Activated effector memory CD4-positive, alpha-beta T cell treated with Interleukin-2 at 50 U/mL for 16 hours (primary cell): ENCODE data around the gene SLC29A4.

ENCODE experiments used
- DNase-seq: peaks from one replicate; pipeline ENCODE4 v3.0.0-alpha.2; 2020

Gene SLC29A4

DNA sequence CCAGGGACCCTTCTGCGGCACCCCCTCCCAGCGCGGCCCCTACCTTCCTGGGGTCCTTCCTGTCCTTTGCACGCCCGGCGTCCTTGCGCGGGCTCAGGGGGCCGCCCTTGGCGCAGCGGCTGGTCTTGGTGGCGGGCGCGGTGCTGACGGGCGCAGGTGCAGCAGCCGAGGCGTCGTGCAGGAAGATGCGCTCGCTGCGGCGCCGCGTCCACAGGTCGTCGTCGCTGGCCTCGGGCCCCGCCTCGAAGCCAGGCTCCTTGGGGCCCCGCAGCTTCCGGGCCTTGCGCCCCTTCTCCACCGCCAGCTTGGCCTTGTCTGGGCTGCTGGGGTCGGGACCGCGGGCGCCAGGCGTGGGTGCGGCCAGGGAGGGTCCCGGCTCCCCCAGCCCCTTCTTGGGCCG is 49.8 kb downstream of the SLC29A4 start:
- no peak for DNase-seq

GRCh38 chr7:5333121-5334045 is 50.6 kb downstream of the SLC29A4 start:
- no peak for DNase-seq

- no peak for DNase-seq
These were observed 51.9 kb downstream of the SLC29A4 start for GRCh38 chr7:5334671-5335070.

- no peak for DNase-seq
These were observed 54.3 kb downstream of the SLC29A4 start for GRCh38 chr7:5337047-5337446.

- DNase-seq = no peak
These were observed 57.2 kb downstream of the SLC29A4 start for GRCh38 chr7:5339955-5340354.

GRCh38 chr7:5342631-5343030 is 59.9 kb downstream of the SLC29A4 start:
- DNase-seq = no peak

- no peak for DNase-seq
These were observed 61.1 kb downstream of the SLC29A4 start for GRCh38 chr7:5343884-5344283.

GRCh38 chr7:5344342-5344741 is 61.6 kb downstream of the SLC29A4 start:
- no peak for DNase-seq

GRCh38 chr7:5345171-5345570 is 62.4 kb downstream of the SLC29A4 start:
- DNase-seq = no peak

- DNase-seq = no peak
These were observed 62.9 kb downstream of the SLC29A4 start for GRCh38 chr7:5345671-5346070.

DNA sequence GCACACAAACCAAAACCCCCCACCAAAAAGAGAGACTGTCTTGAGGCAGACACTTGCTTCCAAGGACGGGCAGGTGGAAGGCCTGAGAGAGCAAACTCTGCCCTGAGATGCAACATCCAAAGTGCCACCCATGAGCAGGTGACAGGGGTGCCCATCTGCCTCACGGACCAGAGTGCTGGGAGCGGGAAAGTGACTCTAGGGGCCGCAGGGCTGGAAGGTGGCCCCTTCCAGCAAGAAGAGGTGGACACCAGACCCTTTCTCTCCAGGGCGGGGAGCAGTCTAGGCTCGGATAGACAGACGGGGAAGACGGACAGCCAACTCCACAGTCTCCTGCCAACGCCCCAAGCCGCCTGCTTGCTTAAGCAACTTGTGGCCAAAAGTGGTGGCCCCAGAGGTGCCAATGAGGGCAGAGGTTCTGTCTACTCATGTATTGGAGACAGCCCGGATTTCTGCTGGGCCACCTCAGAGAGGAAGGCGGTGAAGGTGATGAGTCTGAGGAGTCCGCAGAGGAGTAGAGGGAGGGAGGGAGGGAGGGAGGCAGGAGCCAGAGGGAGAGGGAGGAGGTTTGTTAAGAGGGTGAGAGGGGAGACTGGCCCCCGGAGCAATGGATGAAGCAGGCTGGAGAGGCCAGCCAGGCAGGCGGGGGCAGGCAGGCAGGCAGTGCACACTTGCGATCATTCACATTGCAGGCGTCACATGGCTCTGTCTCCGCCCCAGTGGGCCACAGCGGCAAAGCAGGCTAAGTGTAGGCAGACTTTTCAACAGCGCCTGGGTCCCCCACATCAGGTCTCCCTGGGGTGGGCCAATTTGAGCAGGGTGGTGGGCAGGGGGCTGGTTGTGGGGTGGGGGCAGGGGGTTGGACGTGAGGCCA is 65.6 kb downstream of the SLC29A4 start:
- no peak for DNase-seq

DNA sequence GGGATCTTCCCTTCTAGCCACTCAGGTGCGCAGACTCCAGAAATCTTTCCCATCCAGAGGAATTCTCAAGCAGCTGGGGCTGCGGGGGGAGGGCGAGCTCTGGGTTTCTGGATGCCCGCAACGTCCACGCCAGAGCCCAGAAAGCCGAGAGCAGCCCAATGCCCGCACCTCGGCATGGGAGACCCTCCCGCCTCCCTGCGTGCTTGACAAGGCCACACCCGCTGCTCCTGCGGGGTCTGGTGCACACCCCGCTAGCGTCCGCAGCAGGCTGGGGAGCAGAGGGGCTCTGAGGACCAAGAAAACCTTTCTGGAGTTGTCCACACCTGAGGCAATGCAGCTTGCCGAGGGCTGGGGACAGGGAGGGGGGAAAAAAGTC is 66.2 kb downstream of the SLC29A4 start:
- no peak for DNase-seq

DNA sequence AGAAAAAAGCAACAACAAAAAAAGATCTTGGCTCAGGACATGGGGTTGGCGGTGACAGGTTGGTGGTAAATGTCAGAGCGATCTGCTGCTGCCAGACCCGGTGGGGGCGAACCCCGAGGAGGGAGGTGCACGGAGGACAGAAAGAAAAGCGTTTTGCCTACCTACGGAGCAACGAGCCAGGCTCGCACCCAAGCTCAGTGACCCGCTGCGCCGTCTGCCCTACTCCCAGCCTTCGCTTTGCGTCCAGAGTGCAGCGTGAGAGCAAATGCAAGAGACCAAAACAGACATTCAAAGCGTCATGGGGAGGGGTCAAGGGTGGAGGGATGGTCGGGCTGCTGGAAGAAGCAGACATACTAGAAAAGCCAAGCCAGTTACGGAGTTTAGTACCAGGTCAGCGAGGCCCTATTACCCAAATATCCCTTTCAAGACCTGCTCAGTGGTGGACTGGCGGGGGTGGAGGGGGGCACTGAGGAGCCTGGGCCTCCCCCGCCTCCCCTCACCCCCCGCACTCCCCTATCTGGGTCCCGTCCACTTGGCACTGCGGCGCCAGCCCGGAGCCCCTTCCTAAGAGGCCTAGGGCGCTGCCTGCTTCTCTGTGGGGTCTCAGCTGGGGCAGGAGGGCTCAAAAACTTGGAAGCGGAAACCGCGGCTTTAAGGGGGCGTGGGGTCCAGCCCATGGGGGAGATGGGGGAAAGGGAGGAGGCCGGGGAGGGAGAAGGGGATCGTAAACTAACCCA is 66.9 kb downstream of the SLC29A4 start:
- no peak for DNase-seq

DNA sequence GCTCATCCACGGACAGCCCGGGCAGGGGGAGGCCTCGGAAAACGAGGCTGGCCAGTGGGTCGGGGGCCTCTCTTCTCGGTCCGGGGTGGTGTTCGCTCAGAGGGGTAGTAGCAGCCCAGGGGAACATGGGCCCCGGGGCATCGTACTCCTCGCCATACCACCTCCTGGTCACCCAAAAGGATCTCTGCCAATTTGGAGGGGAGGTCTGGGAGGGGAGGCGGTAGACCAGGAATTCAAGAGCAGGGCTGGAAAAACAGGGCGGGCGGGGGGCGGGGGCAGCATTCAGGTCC is 67.4 kb downstream of the SLC29A4 start:
- no peak for DNase-seq

DNA sequence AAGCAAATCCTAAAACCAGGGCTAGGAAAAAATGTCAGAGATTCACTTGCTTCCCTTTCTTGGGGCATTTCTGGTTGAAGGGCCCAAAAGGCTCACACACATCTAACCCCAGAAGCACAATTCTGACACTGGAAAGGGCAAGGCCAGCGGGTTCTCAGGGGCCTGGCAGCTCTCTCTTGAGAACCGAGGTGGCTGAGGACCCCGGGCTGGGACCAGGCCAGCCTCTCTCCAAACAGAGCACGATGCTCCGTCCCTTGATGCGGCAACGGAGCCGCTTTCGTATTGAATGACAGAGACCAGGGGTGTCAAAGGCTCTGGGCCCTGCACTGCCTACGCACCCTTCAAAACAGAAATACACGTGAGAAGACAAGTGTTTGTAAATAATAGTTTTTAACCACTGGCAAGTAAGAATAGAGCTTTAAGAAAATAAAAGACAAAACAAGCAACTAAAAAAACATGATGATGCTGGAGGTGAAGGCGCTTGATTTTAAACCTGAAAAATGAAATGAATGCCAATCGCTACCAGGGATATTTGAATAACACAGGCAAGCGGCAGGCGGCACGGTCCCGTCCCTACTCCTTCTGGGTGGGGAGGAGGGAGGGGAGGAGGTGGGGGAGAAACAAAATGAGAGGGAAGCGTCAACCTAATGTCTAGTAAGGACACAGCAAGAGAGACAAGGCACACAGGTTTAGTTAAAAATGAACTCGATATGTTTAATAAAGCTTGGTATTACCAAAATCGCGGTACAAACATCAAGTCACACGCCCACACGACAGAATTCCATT is 68.0 kb downstream of the SLC29A4 start:
- no peak for DNase-seq

DNA sequence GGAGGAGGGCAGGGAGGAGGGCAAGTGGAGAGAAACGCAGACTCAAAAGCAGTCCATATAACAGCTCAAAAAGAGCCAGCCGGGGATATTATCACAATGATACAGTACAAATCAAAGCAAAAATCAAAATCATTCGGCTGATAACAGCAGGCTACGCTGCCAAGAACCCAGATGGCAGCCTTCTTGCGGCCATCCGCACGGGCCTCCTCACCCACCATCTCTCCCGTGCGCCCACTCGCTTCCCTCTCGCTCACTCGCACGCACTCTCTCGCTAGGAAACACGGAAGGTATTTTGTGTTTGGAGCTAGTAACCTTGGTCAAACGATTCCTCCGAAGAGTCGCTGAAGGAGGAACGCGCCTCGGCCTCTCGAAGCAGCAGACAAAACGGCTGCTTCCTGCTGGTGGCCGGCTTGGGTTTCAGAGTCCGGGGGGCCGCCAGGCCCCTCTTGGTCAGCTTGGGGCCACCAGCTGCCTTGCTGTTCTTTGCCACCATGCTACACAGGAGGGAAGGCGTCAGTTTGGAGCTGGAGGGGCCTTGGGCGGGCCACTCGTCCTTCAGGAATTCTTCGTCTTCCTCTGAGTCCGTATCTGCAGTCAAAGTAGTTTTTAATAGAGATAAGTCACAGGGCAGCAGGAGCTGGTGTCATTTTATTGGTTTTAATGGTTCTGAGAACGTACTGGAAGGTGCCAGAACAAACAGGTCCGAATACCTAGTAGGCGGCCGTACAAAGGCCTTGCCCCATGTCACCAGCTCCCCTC is 68.9 kb downstream of the SLC29A4 start:
- no peak for DNase-seq

DNA sequence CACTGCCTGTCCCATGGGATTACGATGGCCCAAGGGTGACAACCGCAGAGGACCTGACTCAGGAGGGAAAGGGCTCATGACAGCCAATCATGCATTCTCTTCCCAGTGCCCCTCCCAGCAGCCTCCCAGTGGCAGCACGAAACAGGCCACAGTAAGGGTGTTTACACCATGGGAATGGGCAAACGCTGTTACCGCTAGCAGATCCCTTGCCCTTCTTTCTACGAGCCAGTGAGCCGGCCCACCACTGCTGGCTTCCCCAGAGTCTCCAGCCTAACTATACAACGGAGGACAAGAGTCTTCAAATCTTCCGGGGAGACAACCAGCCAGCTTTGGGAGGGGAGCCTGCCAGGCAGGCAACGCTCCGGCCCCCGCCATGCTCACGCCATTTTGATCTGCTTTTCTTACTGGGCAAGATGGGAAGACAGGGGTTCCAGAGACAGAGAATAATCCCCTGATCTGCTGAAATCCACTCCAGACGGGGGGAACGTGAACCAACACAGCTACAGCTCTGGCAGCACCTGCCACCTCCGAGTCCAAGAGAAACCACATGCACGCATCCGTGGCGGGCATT is 69.8 kb downstream of the SLC29A4 start:
- DNase-seq = no peak

- no peak for DNase-seq
These were observed 71.9 kb downstream of the SLC29A4 start for GRCh38 chr7:5354460-5355232.
